Lower leg skin (tissue), 3 donors: ENCODE data around the gene INPP5F.

Experiments
- POLR2A ChIP-seq, 2 donors: fragments of 450-650 bp; IDR thresholded peaks; one replicate each; pipeline ENCODE4 v1.6.1; 2016 to 2017; ENCODE audit warnings: antibody characterized with exemption in 2 of 2, mild to moderate bottlenecking in 1 of 2, moderate library complexity in 1 of 2
- TF ChIP-seq, protein P1 (sequence below), 3 donors: fragments of 450-650 bp; IDR thresholded peaks; one replicate each; pipeline ENCODE4 v1.5.1; 2016; ENCODE audit warnings: antibody characterized with exemption in 3 of 3, mild to moderate bottlenecking in 3 of 3, moderate library complexity in 2 of 3

DNA sequence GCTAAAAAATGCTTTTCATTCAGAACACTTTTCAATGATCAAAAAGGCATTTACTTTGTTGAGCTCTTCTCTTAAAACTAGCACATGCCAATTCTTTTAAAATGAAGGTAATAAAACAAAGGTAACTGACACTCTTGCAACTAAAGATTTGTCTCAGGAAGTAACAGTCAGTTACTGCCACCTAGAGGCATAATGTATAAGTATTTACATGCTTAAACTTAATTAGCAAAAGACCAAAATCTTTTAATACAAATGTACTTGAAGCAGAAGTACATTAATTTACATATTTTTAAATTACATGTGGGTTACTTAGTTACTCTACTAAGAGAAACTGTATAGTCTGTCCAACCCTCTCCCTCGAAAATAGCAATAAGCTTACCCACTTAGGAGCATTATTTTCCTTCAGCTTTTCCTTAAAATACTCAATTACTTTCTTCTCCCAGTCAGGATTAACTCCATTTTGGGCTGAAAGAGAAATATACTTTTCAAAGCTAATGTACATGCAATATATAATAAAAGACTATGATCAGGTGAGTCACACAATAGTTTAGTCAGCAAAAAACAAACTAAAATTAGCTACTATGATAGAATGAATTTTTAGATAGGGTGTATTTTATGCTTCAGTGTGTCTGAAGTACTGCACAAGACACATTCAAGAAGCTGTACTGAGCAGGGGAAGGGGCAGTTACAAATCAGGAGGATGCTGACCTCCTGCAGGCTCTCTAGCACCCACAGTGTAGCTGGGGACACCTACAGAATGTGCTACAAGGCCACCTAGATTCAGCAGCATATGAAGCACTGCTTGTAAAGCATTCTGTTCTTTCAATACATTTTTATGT lies 133.8 kb downstream of the INPP5F start:
- TF ChIP-seq, protein P1, sequence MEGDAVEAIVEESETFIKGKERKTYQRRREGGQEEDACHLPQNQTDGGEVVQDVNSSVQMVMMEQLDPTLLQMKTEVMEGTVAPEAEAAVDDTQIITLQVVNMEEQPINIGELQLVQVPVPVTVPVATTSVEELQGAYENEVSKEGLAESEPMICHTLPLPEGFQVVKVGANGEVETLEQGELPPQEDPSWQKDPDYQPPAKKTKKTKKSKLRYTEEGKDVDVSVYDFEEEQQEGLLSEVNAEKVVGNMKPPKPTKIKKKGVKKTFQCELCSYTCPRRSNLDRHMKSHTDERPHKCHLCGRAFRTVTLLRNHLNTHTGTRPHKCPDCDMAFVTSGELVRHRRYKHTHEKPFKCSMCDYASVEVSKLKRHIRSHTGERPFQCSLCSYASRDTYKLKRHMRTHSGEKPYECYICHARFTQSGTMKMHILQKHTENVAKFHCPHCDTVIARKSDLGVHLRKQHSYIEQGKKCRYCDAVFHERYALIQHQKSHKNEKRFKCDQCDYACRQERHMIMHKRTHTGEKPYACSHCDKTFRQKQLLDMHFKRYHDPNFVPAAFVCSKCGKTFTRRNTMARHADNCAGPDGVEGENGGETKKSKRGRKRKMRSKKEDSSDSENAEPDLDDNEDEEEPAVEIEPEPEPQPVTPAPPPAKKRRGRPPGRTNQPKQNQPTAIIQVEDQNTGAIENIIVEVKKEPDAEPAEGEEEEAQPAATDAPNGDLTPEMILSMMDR (IDR thresholded peaks at IDR 0.05) = no peak
- no peak for TF ChIP-seq POLR2A (IDR thresholded peaks at IDR 0.05)
